Stimulated activated CD8-positive, alpha-beta memory T cell treated with anti-CD3 and anti-CD28 coated beads, Interleukin-2, amount 100 ng/mL, for 1 hour (primary cell): Measurements from ENCODE around the gene ETFA.

ENCODE experiments used
- DNase-seq, 2 donors: peaks; one replicate each; pipeline ENCODE4 v3.0.0-alpha.2; 2020; ENCODE audit warnings: low read depth in 2 of 2

Gene ETFA

DNA sequence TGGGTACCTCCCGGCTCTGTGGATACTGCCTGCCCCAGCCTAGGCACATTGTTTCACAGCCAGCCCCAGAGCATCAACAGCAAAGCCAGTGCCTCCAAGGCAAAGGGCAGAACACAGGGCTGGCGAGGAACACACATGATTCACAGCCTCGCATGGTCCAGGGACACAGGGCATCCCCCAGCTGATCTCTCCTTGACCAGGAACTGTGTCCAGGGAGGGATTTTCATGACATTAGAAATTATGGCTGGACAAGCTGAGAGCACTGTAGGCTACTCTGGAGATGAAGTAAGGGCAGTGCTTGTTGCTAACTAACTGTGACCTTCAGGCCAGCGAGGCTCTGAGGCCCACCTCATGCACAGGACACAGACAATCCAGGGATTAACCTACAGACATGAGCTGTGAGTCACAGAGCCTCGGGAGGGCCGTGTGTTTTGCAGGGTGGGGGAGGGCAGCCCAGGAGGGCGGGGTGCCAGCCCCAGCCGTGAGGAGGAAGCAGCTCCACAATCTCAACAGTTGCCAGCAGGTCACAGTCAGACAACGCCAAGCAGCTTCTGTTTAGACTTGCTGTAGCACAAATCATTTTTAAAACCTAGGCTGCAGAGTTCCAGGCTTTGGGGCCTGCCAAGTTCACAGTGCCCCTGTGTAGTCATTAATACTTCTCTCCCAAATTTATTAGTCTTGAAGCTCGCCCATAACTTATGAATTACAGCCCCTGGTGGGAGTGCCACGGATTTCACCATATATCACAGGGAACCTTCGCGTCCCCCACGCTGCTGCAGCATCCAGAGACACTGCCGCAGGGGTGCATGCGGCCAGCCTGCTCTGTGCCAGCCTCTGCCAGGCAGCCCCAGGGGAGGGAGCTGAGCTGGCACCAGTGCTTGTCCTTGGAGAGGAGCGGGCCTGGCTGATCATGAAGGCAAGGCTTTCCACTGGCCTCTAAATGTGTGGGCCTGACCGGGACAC, 114.7 kb downstream of the ETFA start:
- no peak for DNase-seq

DNA sequence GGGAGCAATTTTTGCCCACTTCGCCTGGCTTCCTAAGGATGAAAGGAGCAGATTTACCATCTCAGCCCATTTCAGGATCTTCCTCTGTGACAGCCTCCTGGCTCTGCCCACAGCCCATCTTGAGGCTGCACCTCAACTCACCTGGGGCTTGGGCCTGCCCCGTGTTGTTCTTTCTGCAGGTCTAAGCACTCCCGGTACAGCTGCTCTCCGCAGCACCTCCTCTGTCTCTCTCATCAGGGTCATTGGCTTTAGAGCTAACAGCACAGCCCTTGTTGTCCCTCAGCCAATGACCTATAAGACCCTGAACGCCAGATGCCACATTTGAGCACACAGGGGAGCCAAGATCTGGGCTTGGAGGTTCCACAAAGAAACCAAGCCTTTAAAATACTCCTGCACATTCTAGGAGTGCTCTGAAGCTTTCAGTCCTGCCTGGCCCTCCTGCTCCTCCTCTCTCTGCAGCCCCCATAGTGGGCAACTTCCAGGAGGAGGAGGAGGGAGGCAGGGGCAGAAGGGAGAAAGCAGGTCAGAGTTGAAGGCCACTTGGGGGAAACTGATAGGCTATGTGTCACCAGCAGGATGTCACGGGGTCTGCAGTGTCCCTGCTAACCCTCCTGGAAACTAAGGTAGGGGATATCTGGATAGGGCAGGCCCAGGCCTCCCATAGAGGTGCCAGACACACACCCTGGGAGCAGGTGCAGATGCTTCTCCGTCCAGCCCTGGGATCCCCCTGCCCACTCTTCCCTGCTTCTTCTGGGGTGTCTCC, 115.6 kb downstream of the ETFA start:
- no peak for DNase-seq

DNA sequence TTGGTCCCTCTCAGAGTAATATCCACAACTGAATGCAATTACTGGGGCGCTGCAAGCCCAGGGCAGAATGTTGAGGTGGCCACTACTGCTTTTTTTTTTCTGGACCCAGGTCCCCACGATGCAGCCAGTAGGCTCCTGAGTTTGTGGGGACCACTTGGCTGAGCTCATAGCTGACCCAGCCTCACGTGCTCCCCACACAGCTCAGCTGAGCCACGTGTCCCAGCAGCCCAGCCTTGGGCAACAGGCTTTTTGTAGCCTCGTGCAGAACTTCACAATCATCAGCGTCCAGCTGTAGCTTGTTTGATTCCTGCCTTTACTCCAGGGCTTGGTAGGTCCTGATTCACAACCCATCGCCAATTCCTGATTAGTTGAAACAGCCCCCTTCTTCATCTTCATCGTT, 117.3 kb downstream of the ETFA start:
- no peak for DNase-seq

- no peak for DNase-seq
These were observed 118.6 kb downstream of the ETFA start for GRCh38 chr15:76192715-76193114.

DNA sequence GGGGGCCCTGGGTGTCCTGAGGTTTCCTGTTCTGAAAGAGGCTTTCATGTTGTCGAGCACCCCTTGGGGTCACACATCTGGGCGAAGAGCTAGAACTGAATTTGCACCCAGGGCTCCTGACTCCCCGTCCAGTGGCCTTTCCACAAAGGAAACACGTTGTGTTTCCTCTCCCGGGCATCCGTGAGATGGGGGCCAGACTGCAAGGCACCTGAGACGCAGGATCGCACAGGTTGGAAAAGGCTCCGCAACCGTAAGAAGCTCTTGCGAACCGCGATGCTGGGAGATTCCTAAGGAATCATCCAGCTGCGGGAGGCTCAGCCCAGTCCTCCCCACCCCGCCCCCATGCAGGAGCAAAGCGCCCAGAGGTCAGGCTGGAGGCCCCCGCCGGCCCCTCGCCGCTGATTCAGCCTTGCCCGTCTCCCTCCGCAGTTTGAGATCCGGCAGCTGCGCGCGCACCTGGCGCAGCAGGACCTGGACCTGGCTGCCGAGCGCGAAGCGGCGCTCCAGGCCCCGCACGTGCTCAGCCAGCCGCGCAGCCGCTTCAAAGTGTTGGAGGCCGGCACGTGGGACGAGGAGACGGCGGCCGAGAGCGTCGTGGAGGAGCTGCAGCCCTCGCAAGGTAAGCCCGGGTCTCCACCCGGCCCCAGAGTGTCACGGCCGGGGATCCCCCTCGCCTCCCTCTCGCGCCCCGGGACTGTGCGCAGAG, 119.6 kb downstream of the ETFA start:
- no peak for DNase-seq

DNA sequence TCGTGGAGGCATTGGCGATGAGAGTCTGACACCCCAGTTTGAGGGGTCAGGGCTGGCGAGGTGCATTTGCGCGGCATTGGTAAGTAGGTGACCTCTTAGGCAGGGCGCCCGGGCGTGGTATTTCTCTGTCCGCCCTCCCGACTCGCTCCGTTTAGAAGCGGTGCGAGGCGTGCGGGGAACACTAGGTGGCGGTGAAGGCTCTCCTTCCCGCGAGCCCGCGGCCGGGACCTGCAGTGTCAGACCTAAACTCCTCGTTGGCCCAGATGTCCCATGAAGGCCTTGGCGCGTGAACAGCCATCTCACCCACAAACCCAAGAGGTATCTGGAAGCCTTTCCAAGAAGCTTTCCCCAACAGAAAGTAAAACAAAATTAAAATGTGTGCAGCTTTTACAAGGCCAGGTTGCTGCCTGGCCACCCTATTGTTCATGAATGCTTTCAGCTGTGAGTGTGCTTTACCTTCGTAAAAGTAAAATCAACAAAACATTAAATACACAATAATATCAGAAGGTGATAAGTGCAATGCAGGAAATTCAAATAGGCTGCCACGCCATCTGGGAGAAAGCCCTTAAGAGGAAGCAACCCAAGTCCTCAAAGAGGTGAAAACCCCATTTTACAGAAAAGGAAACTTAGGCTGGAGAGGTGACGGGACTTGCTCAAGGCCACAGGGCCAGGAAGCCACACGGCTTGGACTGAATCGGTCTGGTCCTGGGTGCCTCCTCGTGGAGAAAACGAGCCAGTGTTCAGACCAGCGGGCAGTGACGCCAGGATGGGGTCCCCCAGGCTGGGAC, 120.3 kb downstream of the ETFA start:
- peak; percentile 30 to 39 for DNase-seq

- DNase-seq: no peak
These were observed 121.2 kb downstream of the ETFA start for GRCh38 chr15:76190070-76190564.

DNA sequence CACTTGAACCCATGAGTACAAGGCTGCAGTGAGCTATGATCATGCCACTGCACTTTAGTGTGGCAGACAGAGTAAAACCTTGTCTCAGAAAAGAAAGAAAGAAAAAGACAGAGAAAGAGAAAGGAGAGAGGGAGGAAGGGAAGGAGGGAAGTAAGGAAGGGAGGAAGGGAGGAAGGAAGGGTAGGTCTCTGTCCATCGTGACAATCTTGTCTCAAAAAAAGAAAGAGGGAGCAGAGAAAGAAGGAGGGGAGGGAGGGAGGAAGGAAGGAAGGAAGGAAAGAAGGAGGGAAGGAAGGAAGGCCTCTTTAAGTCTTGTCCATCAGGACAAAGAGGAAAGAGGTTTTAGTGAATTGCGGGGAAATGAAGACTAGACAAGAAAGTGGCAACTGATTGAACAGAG, 122.2 kb downstream of the ETFA start:
- no peak for DNase-seq

DNA sequence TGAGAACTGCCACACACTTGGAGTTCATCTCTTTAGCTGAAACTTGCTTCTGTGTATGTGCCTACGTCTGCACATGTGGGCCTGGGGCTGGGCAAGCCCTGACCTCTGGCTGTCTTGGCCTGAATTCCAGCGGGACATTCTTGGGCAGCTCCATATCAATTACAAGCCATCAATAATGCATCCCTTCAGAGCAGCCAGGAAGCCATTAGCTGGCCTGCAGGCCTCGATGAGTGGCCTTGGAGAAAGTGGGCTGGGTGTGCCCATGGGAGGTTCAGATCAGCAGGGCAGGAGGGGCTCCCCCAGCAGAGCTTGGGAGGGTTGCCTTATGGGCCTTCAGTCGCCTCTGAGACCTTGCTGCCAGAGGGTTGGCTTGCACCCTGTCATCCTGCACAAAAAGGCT, 124.1 kb downstream of the ETFA start:
- DNase-seq: no peak

GRCh38 chr15:76185716-76186115, 125.6 kb downstream of the ETFA start:
- DNase-seq: no peak

DNA sequence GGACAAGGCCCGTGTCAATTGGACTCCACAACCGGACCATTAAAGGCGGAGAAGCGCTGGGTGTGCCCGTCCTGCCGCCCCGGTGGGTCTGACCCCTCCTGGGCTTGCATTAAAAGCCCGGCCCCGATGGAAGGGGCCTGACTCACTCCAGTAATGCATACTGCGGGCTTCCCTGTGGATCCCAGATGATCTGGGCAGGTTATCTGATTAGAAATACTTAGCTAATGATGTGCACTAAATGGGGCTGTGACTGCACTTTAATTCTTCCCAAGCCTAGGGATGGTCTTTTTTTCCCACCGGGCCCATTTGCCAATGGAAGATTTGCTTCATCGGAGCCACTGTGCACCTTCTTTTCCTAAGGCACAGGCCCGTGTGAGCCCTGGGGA, 126.6 kb downstream of the ETFA start:
- DNase-seq: no peak

GRCh38 chr15:76183930-76184649, 127.2 kb downstream of the ETFA start:
- DNase-seq: no peak

GRCh38 chr15:76181705-76182107, 129.6 kb downstream of the ETFA start:
- no peak for DNase-seq

- DNase-seq: no peak
These were observed 130.9 kb downstream of the ETFA start for GRCh38 chr15:76180321-76180720.

GRCh38 chr15:76179023-76179422, 132.2 kb downstream of the ETFA start:
- DNase-seq: no peak

- DNase-seq: no peak
These were observed 132.8 kb downstream of the ETFA start for GRCh38 chr15:76178296-76179000.

DNA sequence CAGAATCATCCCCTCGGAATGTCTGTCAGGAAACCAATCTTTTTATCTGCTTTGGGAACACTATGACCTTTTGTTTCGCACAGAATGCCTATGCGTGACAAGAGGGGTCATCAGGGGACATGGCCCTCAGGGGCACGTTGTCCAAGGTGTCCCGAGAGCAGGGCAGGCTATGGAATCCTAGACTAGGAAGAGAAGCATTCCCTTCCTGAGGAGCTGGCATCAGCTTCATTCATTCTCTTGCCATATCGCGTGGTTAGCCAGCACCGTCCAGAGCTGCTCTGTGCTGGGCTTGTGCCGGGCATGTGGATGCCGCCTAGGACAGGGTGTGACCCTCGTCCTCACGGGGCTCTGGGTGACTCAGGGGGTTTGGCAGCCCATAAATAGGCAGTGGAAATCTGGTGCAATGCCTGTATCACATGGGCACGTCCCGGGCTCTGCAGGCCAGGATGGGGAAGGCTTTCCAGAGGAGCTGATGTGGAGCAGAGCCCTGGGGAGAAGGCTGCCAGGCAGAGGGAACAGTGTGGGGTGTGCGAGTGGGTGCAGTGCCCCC, 133.7 kb downstream of the ETFA start:
- no peak for DNase-seq

DNA sequence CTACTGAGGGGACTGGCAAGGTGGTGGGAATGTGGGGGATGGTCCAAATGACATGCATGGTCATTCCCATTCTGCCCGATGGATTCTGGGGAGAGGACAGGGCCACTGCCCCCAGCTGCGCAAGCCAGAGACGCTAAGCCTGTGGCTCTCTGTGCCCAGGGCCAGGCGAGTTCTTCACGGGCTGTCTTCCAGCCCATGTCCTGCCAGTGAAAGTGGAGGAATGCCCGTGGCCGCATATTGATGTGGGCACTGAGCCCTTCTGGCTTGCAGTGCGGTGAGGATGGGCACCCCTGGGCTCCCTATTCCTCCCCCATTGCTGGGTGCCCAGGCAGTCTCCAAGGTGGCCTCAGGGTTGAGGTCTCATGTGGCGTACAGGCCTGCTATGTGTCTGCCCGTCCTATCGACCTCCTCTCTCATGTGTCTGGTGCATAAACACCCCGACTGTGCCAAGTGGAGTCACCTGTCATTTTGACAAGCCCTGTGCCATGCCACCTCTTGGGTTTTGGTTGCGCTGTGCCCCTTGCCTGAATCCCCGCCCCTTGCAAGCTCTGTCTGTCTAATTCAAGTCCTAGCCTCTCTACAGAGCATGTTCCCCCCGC, 134.7 kb downstream of the ETFA start:
- no peak for DNase-seq

GRCh38 chr15:76176059-76176458, 135.2 kb downstream of the ETFA start:
- no peak for DNase-seq
